Duodenal mucosa (tissue), 2 donors: Measurements from ENCODE around the gene CT83.

ENCODE experiments used
- H3K27ac ChIP-seq: one replicate; pipeline ENCODE4 v1.7.0; 2013; ENCODE audit warnings: low read depth, low read length
- H3K27me3 ChIP-seq, 2 donors: one replicate each; pipeline ENCODE4 v1.7.0; 2013; ENCODE audit warnings: low read length in 2 of 2, control low read depth in 1 of 2; ENCODE audit not compliant: insufficient read depth in 2 of 2, control insufficient read depth in 1 of 2
- H3K36me3 ChIP-seq, 2 donors: one replicate each; pipeline ENCODE4 v1.7.0; 2013; ENCODE audit warnings: low read length in 2 of 2, control low read depth in 1 of 2; ENCODE audit not compliant: insufficient read depth in 2 of 2, control insufficient read depth in 1 of 2
- H3K4me1 ChIP-seq, 2 donors: one replicate each; pipeline ENCODE4 v1.7.0; 2013; ENCODE audit warnings: low read length in 2 of 2, control low read depth in 1 of 2; ENCODE audit not compliant: insufficient read depth in 2 of 2, control insufficient read depth in 1 of 2
- H3K4me3 ChIP-seq, 2 donors: one replicate each; pipeline ENCODE4 v1.7.0; 2013; ENCODE audit warnings: low read length in 2 of 2, low read depth in 1 of 2
- H3K9ac ChIP-seq, 2 donors: one replicate each; pipeline ENCODE4 v1.7.0; 2013; ENCODE audit warnings: low read length in 2 of 2, low read depth in 1 of 2
- H3K9me3 ChIP-seq, 2 donors: one replicate each; pipeline ENCODE4 v1.7.0; 2013; ENCODE audit warnings: low read length in 2 of 2, control low read depth in 1 of 2; ENCODE audit not compliant: control insufficient read depth in 1 of 2

The CT83 gene

DNA sequence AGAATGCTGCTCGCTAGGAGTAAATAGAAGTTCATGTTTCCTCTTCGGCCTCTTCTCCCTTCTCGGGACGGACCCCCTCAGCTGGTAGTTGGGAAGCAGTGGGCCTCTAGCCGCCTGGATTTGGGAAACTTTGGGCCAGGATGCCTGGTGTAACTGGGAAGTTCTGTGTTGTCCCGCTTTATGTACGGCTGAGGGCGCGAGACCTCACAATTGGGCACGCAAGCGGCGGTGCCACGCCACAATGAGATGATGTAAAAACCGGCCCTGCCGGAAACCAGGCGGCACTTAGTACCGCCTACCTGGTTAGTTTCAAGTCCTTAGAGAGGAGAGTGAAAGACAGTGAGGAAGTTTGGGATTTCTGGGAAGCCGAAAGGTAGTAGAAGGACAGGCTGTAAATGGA lies at the start of gene CT83:
CT83 (minus strand) TSS at position 155 of the 400 bp plus-strand sequence; CDS start at position 35, 120 bp downstream.
- no peak within 1 kb of the TSS for H3K9ac ChIP-seq
- H3K27me3 ChIP-seq = no peaks in the 10 kb centered on the region
- no peaks in the 10 kb centered on the region for H3K36me3 ChIP-seq
- no peaks in the 10 kb centered on the region for H3K9me3 ChIP-seq
- H3K4me3 ChIP-seq = no peak within 1 kb of the TSS
- H3K4me1 ChIP-seq = no peaks in the 10 kb centered on the region
- no peak within 1 kb of the TSS for H3K27ac ChIP-seq

DNA sequence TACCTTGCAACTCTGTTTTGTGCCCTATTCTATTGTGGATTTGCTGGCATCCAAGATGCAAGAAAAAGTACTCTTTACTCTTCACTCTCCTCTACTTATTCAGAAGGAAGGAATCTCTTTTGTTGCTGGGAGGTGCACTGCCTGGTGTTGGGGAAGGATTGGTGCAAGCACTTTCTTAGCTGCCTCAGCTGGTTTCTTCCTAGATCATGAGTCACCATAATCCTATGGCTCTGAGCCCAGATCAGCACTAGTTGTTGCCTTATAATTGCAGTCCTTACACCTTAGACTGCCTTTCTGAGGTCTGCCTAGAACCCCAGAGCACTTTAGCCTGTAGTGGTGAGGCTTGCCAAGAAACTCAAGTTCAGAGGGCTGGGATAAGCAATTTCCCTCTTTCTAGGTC lies 37.0 kb upstream of the CT83 start:
- H3K9ac ChIP-seq = no peak overlapping the region
- H3K9me3 ChIP-seq = no peaks in the 10 kb centered on the region
- H3K27me3 ChIP-seq = no peaks in the 10 kb centered on the region
- no peaks in the 10 kb centered on the region for H3K4me1 ChIP-seq
- no peak overlapping the region for H3K27ac ChIP-seq
- H3K4me3 ChIP-seq = no peak overlapping the region
- H3K36me3 ChIP-seq = no peaks in the 10 kb centered on the region

DNA sequence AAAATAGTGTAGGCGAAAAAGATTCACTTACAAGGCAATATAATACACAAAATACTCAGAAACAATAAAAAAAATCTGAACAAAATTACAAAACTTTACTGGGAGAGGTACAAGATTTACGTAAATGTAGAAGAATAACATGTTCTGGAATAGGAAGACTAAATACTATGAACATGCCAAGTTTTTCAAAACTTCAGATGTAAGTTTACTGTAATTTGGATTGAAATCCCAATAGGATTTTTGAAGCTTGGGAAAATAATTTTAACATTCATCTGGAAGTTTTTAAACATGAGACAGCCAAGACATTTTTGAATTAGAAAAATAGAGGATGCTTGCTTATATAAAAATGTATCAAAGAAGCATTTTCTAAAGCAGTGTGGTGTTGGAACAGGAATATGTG lies 30.5 kb upstream of the CT83 start:
- no peaks in the 10 kb centered on the region for H3K4me1 ChIP-seq
- H3K9me3 ChIP-seq = no peaks in the 10 kb centered on the region
- H3K27ac ChIP-seq = no peak overlapping the region
- H3K36me3 ChIP-seq = no peaks in the 10 kb centered on the region
- H3K4me3 ChIP-seq = no peak overlapping the region
- H3K27me3 ChIP-seq = no peaks in the 10 kb centered on the region
- no peak overlapping the region for H3K9ac ChIP-seq

- H3K27me3 ChIP-seq = no peaks in the 10 kb centered on the region
- no peak overlapping the region for H3K4me3 ChIP-seq
- H3K36me3 ChIP-seq = no peaks in the 10 kb centered on the region
- H3K27ac ChIP-seq = no peak overlapping the region
- H3K9me3 ChIP-seq = no peaks in the 10 kb centered on the region
- no peak overlapping the region for H3K9ac ChIP-seq
- no peaks in the 10 kb centered on the region for H3K4me1 ChIP-seq
Measured at GRCh38 chrX:116490104-116490503, 27.3 kb upstream of the CT83 start.

GRCh38 chrX:116480059-116480458 lies 17.3 kb upstream of the CT83 start:
- Histone ChIP-seq H3K27me3 (no peaks in the 10 kb centered on the region), H3K9ac (no peak overlapping the region), H3K4me3 (no peak overlapping the region), H3K36me3 (no peaks in the 10 kb centered on the region), H3K9me3 (no peaks in the 10 kb centered on the region), H3K27ac (no peak overlapping the region), H3K4me1 (no peaks in the 10 kb centered on the region)

GRCh38 chrX:116449156-116449555 lies 13.6 kb downstream of the CT83 start:
- no peaks in the 10 kb centered on the region for H3K4me1 ChIP-seq
- H3K4me3 ChIP-seq = no peak overlapping the region
- no peaks in the 10 kb centered on the region for H3K9me3 ChIP-seq
- no peak overlapping the region for H3K27ac ChIP-seq
- no peak overlapping the region for H3K9ac ChIP-seq
- H3K36me3 ChIP-seq = no peaks in the 10 kb centered on the region
- no peaks in the 10 kb centered on the region for H3K27me3 ChIP-seq

GRCh38 chrX:116436358-116436816 lies 26.4 kb downstream of the CT83 start, which contains the start of gene SLC6A14:
Gene SLC6A14 (plus strand): TSS chrX:116436606. CDS start chrX:116436710, 104 bp downstream.
- no peak within 1 kb of the TSS for H3K27ac ChIP-seq
- H3K9ac ChIP-seq = peak within 1 kb of the TSS in 1 of 2 donors; percentile 43
- H3K36me3 ChIP-seq = no peaks in the 10 kb centered on the region
- H3K4me1 ChIP-seq = peaks cover 0 to 3% of the 10 kb centered on the region in 2 donors
- H3K9me3 ChIP-seq = no peaks in the 10 kb centered on the region
- peak within 1 kb of the TSS; percentile 3 to 62 for H3K4me3 ChIP-seq
- H3K27me3 ChIP-seq = no peaks in the 10 kb centered on the region

DNA sequence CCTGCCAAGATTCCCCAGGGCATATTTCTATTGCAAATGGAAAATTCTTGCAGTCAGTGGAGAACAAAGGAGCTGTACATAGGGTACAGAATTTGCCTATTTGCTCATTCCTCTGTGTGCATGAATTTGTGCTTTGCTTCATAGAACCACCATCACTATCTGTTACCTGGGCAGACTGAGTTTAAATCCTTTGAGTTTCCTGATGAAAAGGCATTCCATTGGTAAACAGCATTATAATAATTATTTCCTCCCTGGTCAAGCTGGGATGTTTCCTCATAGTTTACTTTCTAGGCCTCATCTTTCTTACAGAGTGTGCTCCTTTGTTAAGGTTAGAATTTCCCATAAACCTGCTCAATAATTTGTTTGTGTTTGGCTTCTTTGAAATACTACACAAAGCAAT lies 27.2 kb downstream of the CT83 start:
- Histone ChIP-seq H3K9ac (peak overlapping the region in 1 of 2 donors; percentile 43), H3K27me3 (no peaks in the 10 kb centered on the region), H3K27ac (no peak overlapping the region)

GRCh38 chrX:116427978-116428377 lies 34.8 kb downstream of the CT83 start:
- Histone ChIP-seq H3K27me3 (no peaks in the 10 kb centered on the region), H3K4me3 (no peak overlapping the region), H3K9me3 (no peaks in the 10 kb centered on the region), H3K4me1 (no peaks in the 10 kb centered on the region), H3K9ac (no peak overlapping the region), H3K36me3 (no peaks in the 10 kb centered on the region), H3K27ac (no peak overlapping the region)

More for the DNA sequence above, 27.2 kb downstream of the CT83 start:
- Histone ChIP-seq H3K9me3 (no peaks in the 10 kb centered on the region), H3K4me1 (peaks cover 0 to 3% of the 10 kb centered on the region in 2 donors), H3K4me3 (peak overlapping the region in 1 of 2 donors; percentile 62), H3K36me3 (no peaks in the 10 kb centered on the region)

- Histone ChIP-seq H3K9ac (no peak overlapping the region), H3K4me1 (no peaks in the 10 kb centered on the region), H3K27me3 (no peaks in the 10 kb centered on the region), H3K36me3 (no peaks in the 10 kb centered on the region), H3K4me3 (no peak overlapping the region), H3K9me3 (no peaks in the 10 kb centered on the region), H3K27ac (no peak overlapping the region)
Measured at GRCh38 chrX:116417968-116418367, 44.8 kb downstream of the CT83 start.

DNA sequence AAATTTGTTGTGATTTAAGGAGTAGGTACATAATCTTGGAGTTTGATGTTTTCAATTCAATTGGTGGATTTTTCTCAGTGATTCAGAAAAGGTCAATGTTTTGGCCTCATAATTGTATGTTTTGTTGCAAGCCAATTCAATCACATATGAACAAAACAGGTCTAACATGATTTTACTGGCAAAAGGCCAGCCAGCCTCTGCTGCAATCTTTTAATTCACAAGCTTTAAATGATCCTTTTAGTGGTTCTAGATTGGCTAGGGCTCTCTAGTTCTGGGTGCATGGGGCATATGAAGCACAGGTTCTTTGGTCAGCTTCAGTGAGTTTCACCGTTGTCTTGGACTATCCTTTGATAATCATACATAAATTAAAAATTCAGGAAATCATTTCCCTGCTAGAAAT lies 45.6 kb downstream of the CT83 start:
- no peaks in the 10 kb centered on the region for H3K27me3 ChIP-seq
- no peak overlapping the region for H3K9ac ChIP-seq
- H3K9me3 ChIP-seq = no peaks in the 10 kb centered on the region
- H3K27ac ChIP-seq = no peak overlapping the region
- H3K4me3 ChIP-seq = no peak overlapping the region
- H3K4me1 ChIP-seq = no peaks in the 10 kb centered on the region
- H3K36me3 ChIP-seq = no peaks in the 10 kb centered on the region
